ENCODE results near the gene EDA. TPM values are rescaled to one million over a fixed set of nuclear protein-coding genes. Genes with fewer than 3 reads are reported as not detected.
A peak's percentile ranks its signal among the peaks of the same experiment; 100 is the strongest.

The EDA gene
- total RNA-seq, 1 donor from 2014 or later = 1.1 TPM

GRCh38 chrX:69616457-69617203, 717 bp downstream of the EDA start:
- Mint-ChIP-seq H3K4me3 (ENCODE audit: unreplicated experiment) (peak overlapping the region; percentile 72), H3K9me3 (ENCODE audit: low read depth) (no peaks in the 10 kb centered on the region), H3K4me1 (ENCODE audit: low read depth) (peaks cover 3% of the 10 kb centered on the region), H3K36me3 (ENCODE audit: low read depth) (no peaks in the 10 kb centered on the region), H3K27ac (ENCODE audit: unreplicated experiment) (no peak overlapping the region), H3K27me3 (ENCODE audit: low read depth) (peaks cover 1% of the 10 kb centered on the region)
- no peak for TF ChIP-seq CTCF (IDR thresholded peaks at IDR 0.05)
- peak; percentile 70 for DNase-seq (ENCODE audit: low spot score)

GRCh38 chrX:69618803-69619202, 2.9 kb downstream of the EDA start:
- Mint-ChIP-seq H3K36me3 (ENCODE audit: low read depth) (no peaks in the 10 kb centered on the region), H3K4me3 (ENCODE audit: unreplicated experiment) (no peak overlapping the region), H3K27me3 (ENCODE audit: low read depth) (no peaks in the 10 kb centered on the region), H3K27ac (ENCODE audit: unreplicated experiment) (no peak overlapping the region), H3K9me3 (ENCODE audit: low read depth) (peaks cover 9% of the 10 kb centered on the region), H3K4me1 (ENCODE audit: low read depth) (peaks cover 3% of the 10 kb centered on the region)
- peak; percentile 77 for TF ChIP-seq CTCF (IDR thresholded peaks at IDR 0.05)
- DNase-seq (ENCODE audit: low spot score) = no peak

GRCh38 chrX:69626129-69626528, 10.2 kb downstream of the EDA start:
- TF ChIP-seq CTCF (IDR thresholded peaks at IDR 0.05) = no peak
- Mint-ChIP-seq H3K9me3 (ENCODE audit: low read depth) (peaks cover 17% of the 10 kb centered on the region), H3K27ac (ENCODE audit: unreplicated experiment) (no peak overlapping the region), H3K36me3 (ENCODE audit: low read depth) (no peaks in the 10 kb centered on the region), H3K4me1 (ENCODE audit: low read depth) (no peaks in the 10 kb centered on the region), H3K4me3 (ENCODE audit: unreplicated experiment) (no peak overlapping the region), H3K27me3 (ENCODE audit: low read depth) (no peaks in the 10 kb centered on the region)
- DNase-seq (ENCODE audit: low spot score) = no peak

- no peak overlapping the region for H3K27ac Mint-ChIP-seq (ENCODE audit: unreplicated experiment)
These were observed 11.8 kb downstream of the EDA start for GRCh38 chrX:69627744-69628143.

GRCh38 chrX:69630147-69630546, 14.2 kb downstream of the EDA start:
- Mint-ChIP-seq H3K4me1 (ENCODE audit: low read depth) (no peaks in the 10 kb centered on the region), H3K27ac (ENCODE audit: unreplicated experiment) (no peak overlapping the region), H3K27me3 (ENCODE audit: low read depth) (no peaks in the 10 kb centered on the region), H3K9me3 (ENCODE audit: low read depth) (peaks cover 2% of the 10 kb centered on the region), H3K36me3 (ENCODE audit: low read depth) (no peaks in the 10 kb centered on the region), H3K4me3 (ENCODE audit: unreplicated experiment) (no peak overlapping the region)
- TF ChIP-seq CTCF (IDR thresholded peaks at IDR 0.05) = no peak
- DNase-seq (ENCODE audit: low spot score) = no peak

More at GRCh38 chrX:69627744-69628143, 11.8 kb downstream of the EDA start:
- Mint-ChIP-seq H3K36me3 (ENCODE audit: low read depth) (no peaks in the 10 kb centered on the region), H3K9me3 (ENCODE audit: low read depth) (peaks cover 17% of the 10 kb centered on the region), H3K4me1 (ENCODE audit: low read depth) (no peaks in the 10 kb centered on the region), H3K27me3 (ENCODE audit: low read depth) (no peaks in the 10 kb centered on the region), H3K4me3 (ENCODE audit: unreplicated experiment) (no peak overlapping the region)
- no peak for DNase-seq (ENCODE audit: low spot score)
- no peak for TF ChIP-seq CTCF (IDR thresholded peaks at IDR 0.05)

Measured in chondrocyte (in vitro differentiated cells).